ENCODE results near the gene HCST. TPM values are rescaled to one million over a fixed set of nuclear protein-coding genes. Genes with fewer than 3 reads are reported as not detected.

Gene HCST
- total RNA-seq, 1 experiment from 2014 or later: not detected

GRCh38 chr19:35874392-35874930 lies 27.9 kb upstream of the HCST start:
- ChIA-PET POLR2A (ENCODE audit: unreplicated experiment) (no interaction called here), CTCF (no interaction called here)
- H3F3A ChIP-seq (ENCODE audit: low read length, unreplicated experiment): no peaks in the 10 kb centered on the region
- no peaks in the 10 kb centered on the region for H3K36me3 ChIP-seq (ENCODE audit: low read depth, low read length)
- no peak overlapping the region for H3K4me2 ChIP-seq (ENCODE audit: low read length)
- no peak for ATAC-seq
- BruUV-seq (replicated peaks): no TSS peak
- TF ChIP-seq CTCF (conservative IDR thresholded peaks at IDR 0.05; ENCODE audit: low read depth, low read length): no peak
- no peak for TF ChIP-seq EZH2 (IDR thresholded peaks at IDR 0.05; ENCODE audit: low read length, unreplicated experiment)
- TF ChIP-seq EZH2phosphoT487 (IDR thresholded peaks at IDR 0.05; ENCODE audit: borderline replicate concordance, low read length): no peak
- no peaks in the 10 kb centered on the region for H3K9me3 ChIP-seq (ENCODE audit: low read length)
- no peaks in the 10 kb centered on the region; the same call in 1 of the 2 replicates for H3K4me1 ChIP-seq (ENCODE audit: insufficient read depth, low read length)
- no peak overlapping the region for H3K9ac ChIP-seq (ENCODE audit: low read length)
- H2AFZ ChIP-seq (ENCODE audit: low read length): no peak overlapping the region
- H3K79me2 ChIP-seq (ENCODE audit: low read length): no peaks in the 10 kb centered on the region
- no peak overlapping the region for H3K27ac ChIP-seq (ENCODE audit: low read length)
- no peaks in the 10 kb centered on the region for H4K20me1 ChIP-seq (ENCODE audit: low read length)
- no peaks in the 10 kb centered on the region for H3K27me3 ChIP-seq (ENCODE audit: low read length)
- H3K9me2 ChIP-seq (replicated peaks; ENCODE audit: low read length): no peaks in the 10 kb centered on the region
- H3K4me3 ChIP-seq (ENCODE audit: low read length): no peak overlapping the region
- no peak for DNase-seq
- intact Hi-C loops (cut with micrococcal nuclease): no loop called here

- no peak overlapping the region for H2AFZ ChIP-seq (ENCODE audit: low read length)
- no peak for ATAC-seq
- intact Hi-C loops (cut with micrococcal nuclease): no loop called here
- H3K9ac ChIP-seq (ENCODE audit: low read length): no peak overlapping the region
- TSS peak; percentile 41 for BruUV-seq (replicated peaks)
- H4K20me1 ChIP-seq (ENCODE audit: low read length): no peaks in the 10 kb centered on the region
- POLR2A ChIA-PET (ENCODE audit: unreplicated experiment): no interaction called here
- no peaks in the 10 kb centered on the region for H3K9me2 ChIP-seq (replicated peaks; ENCODE audit: low read length)
- no peaks in the 10 kb centered on the region for H3F3A ChIP-seq (ENCODE audit: low read length, unreplicated experiment)
- H3K4me1 ChIP-seq (ENCODE audit: insufficient read depth, low read length): no peaks in the 10 kb centered on the region; the same call in 1 of the 2 replicates
- H3K27ac ChIP-seq (ENCODE audit: low read length): no peak overlapping the region
- H3K36me3 ChIP-seq (ENCODE audit: low read depth, low read length): no peaks in the 10 kb centered on the region
- no peaks in the 10 kb centered on the region for H3K9me3 ChIP-seq (ENCODE audit: low read length)
- no peak overlapping the region for H3K4me3 ChIP-seq (ENCODE audit: low read length)
- H3K79me2 ChIP-seq (ENCODE audit: low read length): no peaks in the 10 kb centered on the region
- H3K4me2 ChIP-seq (ENCODE audit: low read length): no peak overlapping the region
- CTCF ChIA-PET: interaction anchor here (1.0 kb wide), 1 partner anchor 52 kb away, joined by 4 read pairs; no protein-coding TSS in a partner anchor
- no peak for TF ChIP-seq EZH2 (IDR thresholded peaks at IDR 0.05; ENCODE audit: low read length, unreplicated experiment)
- TF ChIP-seq EZH2phosphoT487 (IDR thresholded peaks at IDR 0.05; ENCODE audit: borderline replicate concordance, low read length): no peak
- no peak for TF ChIP-seq CTCF (conservative IDR thresholded peaks at IDR 0.05; ENCODE audit: low read depth, low read length)
- DNase-seq: no peak
- no peaks in the 10 kb centered on the region for H3K27me3 ChIP-seq (ENCODE audit: low read length)
These were observed 23.3 kb upstream of the HCST start for GRCh38 chr19:35879068-35879467.

- H3K9me3 ChIP-seq (ENCODE audit: low read length): no peaks in the 10 kb centered on the region
- no peak for TF ChIP-seq EZH2 (IDR thresholded peaks at IDR 0.05; ENCODE audit: low read length, unreplicated experiment)
- no peak for TF ChIP-seq EZH2phosphoT487 (IDR thresholded peaks at IDR 0.05; ENCODE audit: borderline replicate concordance, low read length)
- no peak for TF ChIP-seq CTCF (conservative IDR thresholded peaks at IDR 0.05; ENCODE audit: low read depth, low read length)
- no peaks in the 10 kb centered on the region for H3K36me3 ChIP-seq (ENCODE audit: low read depth, low read length)
- peak; percentile 87 for DNase-seq
- intact Hi-C loops (cut with micrococcal nuclease): no loop called here
- no peaks in the 10 kb centered on the region; the same call in 1 of the 2 replicates for H3K4me1 ChIP-seq (ENCODE audit: insufficient read depth, low read length)
- ChIA-PET CTCF (interaction anchor here (0.5 to 1.0 kb wide), 2 partner anchors 51 to 60 kb away, joined by 3 to 4 read pairs; no protein-coding TSS in a partner anchor), POLR2A (ENCODE audit: unreplicated experiment) (no interaction called here)
- H4K20me1 ChIP-seq (ENCODE audit: low read length): no peaks in the 10 kb centered on the region
- no peaks in the 10 kb centered on the region for H3K9me2 ChIP-seq (replicated peaks; ENCODE audit: low read length)
- peak; percentile 98 for ATAC-seq
- no peak overlapping the region for H3K27ac ChIP-seq (ENCODE audit: low read length)
- no peak overlapping the region for H3K4me3 ChIP-seq (ENCODE audit: low read length)
- no peak overlapping the region for H2AFZ ChIP-seq (ENCODE audit: low read length)
- H3K27me3 ChIP-seq (ENCODE audit: low read length): no peaks in the 10 kb centered on the region
- peak overlapping the region; percentile 1; the same call in 1 of the 2 replicates for H3K4me2 ChIP-seq (ENCODE audit: low read length)
- BruUV-seq (replicated peaks): no TSS peak
- no peak overlapping the region for H3K9ac ChIP-seq (ENCODE audit: low read length)
- H3F3A ChIP-seq (ENCODE audit: low read length, unreplicated experiment): no peaks in the 10 kb centered on the region
- H3K79me2 ChIP-seq (ENCODE audit: low read length): no peaks in the 10 kb centered on the region
These were observed 22.5 kb upstream of the HCST start for GRCh38 chr19:35879770-35880317.
